Measurements from ENCODE around the gene VENTX. TPM values are rescaled to one million over a fixed set of nuclear protein-coding genes. Genes with fewer than 3 reads are reported as not detected.

Gene VENTX
- total and polyA plus RNA-seq, 2 of the 4 experiments (the other 2 are of a cell fraction), result not detected

DNA sequence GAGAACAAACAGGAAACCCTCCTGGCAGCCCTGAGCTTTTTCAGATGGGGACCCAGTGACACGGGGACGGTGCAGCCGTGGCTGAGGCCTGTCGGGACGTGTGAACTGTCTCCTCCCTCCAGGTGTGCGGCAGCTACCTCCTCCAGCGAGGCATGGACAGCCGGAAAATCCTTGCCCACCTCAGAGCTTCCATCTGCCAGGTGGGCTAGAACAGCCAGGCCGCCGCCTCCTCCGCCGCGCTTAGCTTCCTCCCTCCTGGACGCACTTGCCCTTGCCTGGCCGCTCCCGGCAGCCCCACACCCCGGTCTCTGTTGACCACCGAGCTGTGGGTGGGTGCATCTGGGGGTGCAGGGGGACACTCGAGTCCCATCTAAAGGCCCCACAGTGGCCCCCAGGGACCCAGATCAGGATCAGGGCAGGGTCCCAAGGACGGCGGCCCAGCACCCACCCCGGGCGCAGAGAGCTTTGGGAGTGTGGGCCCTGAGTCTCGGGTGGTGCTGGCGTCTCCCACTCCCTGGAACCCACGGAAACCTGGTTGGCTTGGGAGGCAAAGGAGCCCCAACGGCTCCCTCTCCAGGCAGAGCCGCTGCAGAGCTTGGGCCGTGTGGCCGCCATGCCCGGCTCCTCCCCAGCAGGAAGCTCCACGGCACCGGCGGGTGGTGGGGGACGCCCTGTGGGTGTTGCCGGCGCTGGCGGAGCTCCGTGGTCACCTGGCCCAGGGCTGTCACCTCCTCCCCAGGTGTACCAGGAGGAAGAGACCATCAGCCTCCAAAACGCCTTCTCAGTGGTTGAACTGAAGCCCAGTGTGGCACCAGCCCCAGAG is 40.5 kb upstream of the VENTX start:
- Histone ChIP-seq H4K91ac (ENCODE audit: insufficient read depth, low read depth, low read length) (no peak overlapping the region), H3K9ac (ENCODE audit: low read depth, low read length) (no peak overlapping the region), H2BK120ac (ENCODE audit: low read depth, low read length) (no peak overlapping the region), H3K9me3 (ENCODE audit: control insufficient read depth, insufficient read depth, low read length) (no peaks in the 10 kb centered on the region), H2AK5ac (ENCODE audit: low read depth, low read length) (no peak overlapping the region), H2AFZ (replicated peaks; ENCODE audit: low read length, poor library complexity) (no peak overlapping the region), H3K4me2 (ENCODE audit: low read depth, low read length) (no peak overlapping the region), H3K27me3 (ENCODE audit: control insufficient read depth, insufficient read depth, low read length) (no peaks in the 10 kb centered on the region), H3K56ac (ENCODE audit: extremely low read depth, insufficient read depth, low read length) (no peak overlapping the region), H4K8ac (ENCODE audit: low read depth in 2 of 2, low read length in 2 of 2) (no peak overlapping the region), H3K27ac (ENCODE audit: insufficient read depth, low read length) (no peak overlapping the region), H3K4me1 (ENCODE audit: control insufficient read depth, insufficient read depth, low read length) (no peaks in the 10 kb centered on the region), H3K4me3 (ENCODE audit: insufficient read depth, low read depth, low read length) (no peak overlapping the region), H3K18ac (ENCODE audit: low read depth, low read length) (no peak overlapping the region), H4K5ac (ENCODE audit: low read depth, low read length) (no peak overlapping the region), H3K36me3 (ENCODE audit: control insufficient read depth, insufficient read depth, low read length) (no peaks in the 10 kb centered on the region), H2BK20ac (ENCODE audit: low read depth, low read length) (no peak overlapping the region), H2BK15ac (ENCODE audit: low read depth, low read length) (no peak overlapping the region), H3K4ac (ENCODE audit: low read depth, low read length) (no peak overlapping the region), H2AK9ac (replicated peaks; ENCODE audit: low read depth, low read length, poor library complexity) (no peak overlapping the region), H3K79me1 (ENCODE audit: low read depth in 1 of 2, low read length in 2 of 2) (no peaks in the 10 kb centered on the region), H4K20me1 (ENCODE audit: insufficient read depth, low read length) (no peaks in the 10 kb centered on the region), H3K23ac (ENCODE audit: low read depth, low read length) (no peak overlapping the region), H2BK5ac (ENCODE audit: low read depth, low read length, poor library complexity, severe bottlenecking) (no peak overlapping the region), H3K9me1 (ENCODE audit: insufficient read depth, low read length) (no peaks in the 10 kb centered on the region), H3K14ac (replicated peaks; ENCODE audit: low read depth, low read length) (no peak overlapping the region)
- no TSS peak for BruUV-seq (replicated peaks)
- 76% methylated on average over 15 of the region's 40 CpGs; no CpG with 5 or more reads in 1 of the 2 experiments for WGBS, 2 experiments (ENCODE audit: extremely low coverage in 2 of 2, insufficient read length in 1 of 2)
- ChIA-PET CTCF (no interaction called here), POLR2A (ENCODE audit: unreplicated experiment) (no interaction called here)
- DNase-seq, result no peak
- ATAC-seq (ENCODE audit: low read depth), result no peak
- dilution Hi-C loops (cut with HindIII; ENCODE audit: low sequenced_read_pairs, unreplicated experiment), result no loop called here
- TF ChIP-seq CHD1 (IDR thresholded peaks at IDR 0.05; ENCODE audit: low read depth, low read length) (no peak), MXI1 (IDR thresholded peaks at IDR 0.05; ENCODE audit: borderline replicate concordance, low read depth, low read length) (no peak), SMC3 (IDR thresholded peaks at IDR 0.05; ENCODE audit: low read depth, low read length) (no peak), RCOR1 (IDR thresholded peaks at IDR 0.05; ENCODE audit: insufficient replicate concordance, low read length) (no peak), CEBPB (IDR thresholded peaks at IDR 0.05; ENCODE audit: low read depth, low read length) (no peak), MAZ (IDR thresholded peaks at IDR 0.05; ENCODE audit: borderline replicate concordance, low read depth, low read length) (no peak), BHLHE40 (IDR thresholded peaks at IDR 0.05; ENCODE audit: low read depth, low read length) (no peak), NFE2L2 (IDR thresholded peaks at IDR 0.05; ENCODE audit: low read depth, low read length) (no peak), RAD21 (IDR thresholded peaks at IDR 0.05; ENCODE audit: low read length) (no peak), FOS (IDR thresholded peaks at IDR 0.05; ENCODE audit: low read depth, low read length) (no peak), MAFK (IDR thresholded peaks at IDR 0.05; ENCODE audit: low read depth, low read length) (no peak), RFX5 (IDR thresholded peaks at IDR 0.05; ENCODE audit: low read depth, low read length) (no peak), POLR2A (IDR thresholded peaks at IDR 0.05; ENCODE audit: low read depth, low read length) (no peak)
- TF ChIP-seq, protein P1, sequence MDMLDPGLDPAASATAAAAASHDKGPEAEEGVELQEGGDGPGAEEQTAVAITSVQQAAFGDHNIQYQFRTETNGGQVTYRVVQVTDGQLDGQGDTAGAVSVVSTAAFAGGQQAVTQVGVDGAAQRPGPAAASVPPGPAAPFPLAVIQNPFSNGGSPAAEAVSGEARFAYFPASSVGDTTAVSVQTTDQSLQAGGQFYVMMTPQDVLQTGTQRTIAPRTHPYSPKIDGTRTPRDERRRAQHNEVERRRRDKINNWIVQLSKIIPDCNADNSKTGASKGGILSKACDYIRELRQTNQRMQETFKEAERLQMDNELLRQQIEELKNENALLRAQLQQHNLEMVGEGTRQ (IDR thresholded peaks at IDR 0.05; ENCODE audit: low read depth, low read length), result no peak
- TF ChIP-seq, protein P2, sequence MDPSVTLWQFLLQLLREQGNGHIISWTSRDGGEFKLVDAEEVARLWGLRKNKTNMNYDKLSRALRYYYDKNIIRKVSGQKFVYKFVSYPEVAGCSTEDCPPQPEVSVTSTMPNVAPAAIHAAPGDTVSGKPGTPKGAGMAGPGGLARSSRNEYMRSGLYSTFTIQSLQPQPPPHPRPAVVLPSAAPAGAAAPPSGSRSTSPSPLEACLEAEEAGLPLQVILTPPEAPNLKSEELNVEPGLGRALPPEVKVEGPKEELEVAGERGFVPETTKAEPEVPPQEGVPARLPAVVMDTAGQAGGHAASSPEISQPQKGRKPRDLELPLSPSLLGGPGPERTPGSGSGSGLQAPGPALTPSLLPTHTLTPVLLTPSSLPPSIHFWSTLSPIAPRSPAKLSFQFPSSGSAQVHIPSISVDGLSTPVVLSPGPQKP (IDR thresholded peaks at IDR 0.05; ENCODE audit: borderline replicate concordance, low read depth, low read length), result no peak
- TF ChIP-seq, protein P3, sequence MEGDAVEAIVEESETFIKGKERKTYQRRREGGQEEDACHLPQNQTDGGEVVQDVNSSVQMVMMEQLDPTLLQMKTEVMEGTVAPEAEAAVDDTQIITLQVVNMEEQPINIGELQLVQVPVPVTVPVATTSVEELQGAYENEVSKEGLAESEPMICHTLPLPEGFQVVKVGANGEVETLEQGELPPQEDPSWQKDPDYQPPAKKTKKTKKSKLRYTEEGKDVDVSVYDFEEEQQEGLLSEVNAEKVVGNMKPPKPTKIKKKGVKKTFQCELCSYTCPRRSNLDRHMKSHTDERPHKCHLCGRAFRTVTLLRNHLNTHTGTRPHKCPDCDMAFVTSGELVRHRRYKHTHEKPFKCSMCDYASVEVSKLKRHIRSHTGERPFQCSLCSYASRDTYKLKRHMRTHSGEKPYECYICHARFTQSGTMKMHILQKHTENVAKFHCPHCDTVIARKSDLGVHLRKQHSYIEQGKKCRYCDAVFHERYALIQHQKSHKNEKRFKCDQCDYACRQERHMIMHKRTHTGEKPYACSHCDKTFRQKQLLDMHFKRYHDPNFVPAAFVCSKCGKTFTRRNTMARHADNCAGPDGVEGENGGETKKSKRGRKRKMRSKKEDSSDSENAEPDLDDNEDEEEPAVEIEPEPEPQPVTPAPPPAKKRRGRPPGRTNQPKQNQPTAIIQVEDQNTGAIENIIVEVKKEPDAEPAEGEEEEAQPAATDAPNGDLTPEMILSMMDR (conservative IDR thresholded peaks at IDR 0.05; ENCODE audit: low read depth, low read length), result no peak
- intact Hi-C loops (cut with micrococcal nuclease), result no loop called here
- in situ Hi-C loops (cut with MboI; ENCODE audit: low sequenced_read_pairs), result no loop called here
